GM10266 (cell line): ENCODE data around the gene SLC51B.
"Not testable (repeated sequence)": the region's sequence is repeated elsewhere in the genome, so short reads cannot be mapped to it uniquely, and the experiment has no call there.

Experiments
- DNase-seq: peaks from one replicate; pipeline ENCODE4 v3.0.0; 2012; ENCODE audit errors: extremely low spot score
- CTCF ChIP-seq: IDR thresholded peaks from 2 replicates; pipeline ENCODE4 v1.5.1; 2012; ENCODE audit warnings: mild to moderate bottlenecking, low read depth; ENCODE audit not compliant: control insufficient read depth, insufficient read depth; ENCODE audit errors: missing control alignments

SLC51B gene

GRCh38 chr15:65071381-65071811 is 26.2 kb downstream of the SLC51B start:
- DNase-seq, result no peak
- TF ChIP-seq CTCF, result no peak

DNA sequence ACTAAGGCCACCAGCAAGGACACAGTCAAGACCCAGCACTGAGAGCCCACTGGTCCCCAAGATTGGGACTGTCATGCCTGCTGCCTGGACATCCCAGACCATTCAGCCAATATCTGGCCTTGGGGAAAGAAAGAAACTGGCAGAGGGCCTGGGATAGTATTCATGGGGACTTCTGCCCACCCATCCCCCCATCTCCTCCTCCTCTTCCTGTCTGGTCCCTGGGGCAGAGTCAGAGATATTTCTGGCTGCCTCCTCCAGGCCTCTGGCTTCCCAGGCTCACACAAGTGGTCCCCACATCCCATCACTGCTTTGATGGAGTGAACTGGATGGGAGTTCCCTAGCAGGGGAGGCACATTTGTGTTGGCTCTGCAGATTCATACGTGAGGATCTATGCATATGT is 26.8 kb downstream of the SLC51B start:
- TF ChIP-seq CTCF, result no peak
- DNase-seq, result peak; percentile 49

DNA sequence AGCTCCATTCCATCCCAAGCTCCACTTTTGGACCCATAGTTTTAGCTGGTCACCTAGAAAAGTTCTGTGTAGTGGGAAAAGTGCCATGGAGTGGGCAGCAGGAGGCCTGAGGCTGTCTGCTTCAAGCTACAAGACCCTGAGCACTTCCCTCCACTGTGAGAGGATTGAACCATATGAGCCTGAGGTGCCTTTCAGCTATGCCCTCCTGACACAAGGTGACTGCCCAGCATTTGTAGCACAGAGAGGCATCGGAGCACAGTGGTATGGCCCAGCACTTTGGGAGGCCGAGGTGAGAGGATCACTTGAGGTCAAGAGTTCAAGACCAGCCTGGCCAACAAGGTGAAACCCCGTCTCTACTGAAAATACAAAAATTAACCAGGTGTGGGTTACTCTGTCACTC is 27.4 kb downstream of the SLC51B start:
- no peak for DNase-seq
- TF ChIP-seq CTCF, result no peak

DNA sequence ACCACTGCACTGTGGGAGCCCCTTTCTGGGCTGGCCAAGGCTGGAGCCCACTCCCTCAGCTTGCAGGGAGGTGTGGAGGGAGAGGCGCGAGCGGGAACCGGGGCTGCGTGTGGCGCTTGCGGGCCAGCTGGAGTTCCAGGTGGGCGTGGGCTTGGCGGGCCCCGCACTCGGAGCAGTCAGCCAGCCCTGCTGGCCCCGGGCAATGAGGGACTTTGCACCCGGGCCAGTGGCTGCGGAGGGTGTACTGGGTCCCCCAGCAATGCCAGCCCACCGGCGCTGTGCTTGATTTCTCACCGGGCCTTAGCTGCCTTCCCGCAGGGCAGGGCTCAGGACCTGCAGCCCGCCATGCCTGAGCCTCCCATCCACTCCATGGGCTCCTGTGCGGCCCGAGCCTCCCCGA is 29.8 kb downstream of the SLC51B start:
- DNase-seq, result not testable (repeated sequence)

GRCh38 chr15:65075607-65076395 is 30.6 kb downstream of the SLC51B start:
- not testable (repeated sequence) for DNase-seq

- no peak for TF ChIP-seq CTCF
- DNase-seq, result no peak
These were observed 31.5 kb downstream of the SLC51B start, which contains the start of gene KBTBD13 for GRCh38 chr15:65076486-65077290. KBTBD13 (plus strand) TSS chr15:65076746; CDS start chr15:65076816, 70 bp downstream.

DNA sequence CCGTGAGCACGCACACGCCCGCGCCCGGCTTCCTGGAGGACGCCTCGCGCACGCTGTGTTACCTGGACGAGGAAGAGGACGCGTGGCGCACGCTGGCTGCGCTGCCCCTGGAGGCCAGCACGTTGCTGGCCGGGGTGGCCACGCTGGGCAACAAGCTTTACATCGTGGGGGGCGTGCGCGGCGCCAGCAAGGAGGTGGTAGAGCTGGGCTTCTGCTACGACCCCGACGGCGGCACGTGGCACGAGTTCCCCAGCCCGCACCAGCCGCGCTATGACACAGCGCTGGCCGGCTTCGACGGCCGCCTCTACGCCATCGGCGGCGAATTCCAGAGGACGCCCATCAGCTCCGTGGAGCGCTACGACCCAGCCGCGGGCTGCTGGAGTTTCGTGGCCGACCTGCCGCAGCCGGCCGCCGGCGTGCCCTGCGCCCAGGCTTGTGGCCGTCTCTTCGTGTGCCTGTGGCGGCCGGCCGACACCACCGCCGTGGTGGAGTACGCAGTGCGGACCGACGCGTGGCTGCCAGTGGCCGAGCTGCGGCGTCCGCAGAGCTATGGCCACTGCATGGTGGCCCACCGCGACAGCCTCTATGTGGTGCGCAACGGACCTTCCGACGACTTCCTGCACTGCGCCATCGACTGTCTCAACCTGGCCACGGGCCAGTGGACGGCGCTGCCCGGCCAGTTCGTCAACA is 32.2 kb downstream of the SLC51B start:
- DNase-seq, result no peak
- TF ChIP-seq CTCF, result no peak

GRCh38 chr15:65077981-65078352 is 32.8 kb downstream of the SLC51B start:
- peak; percentile 80 for DNase-seq
- TF ChIP-seq CTCF, result peak; percentile 69
